DOHH2 (cell line): Measurements from ENCODE around the gene HSPB8.

Experiments
- EZH2phosphoT487 ChIP-seq: fragments of 200-600 bp; sonication (generic); IDR thresholded peaks from 2 replicates; pipeline ENCODE4 v1.6.1; 2017; ENCODE audit warnings: borderline replicate concordance, mild to moderate bottlenecking, antibody characterized with exemption, low read length, moderate library complexity, mixed read lengths
- TF ChIP-seq, protein P1 (sequence below): fragments of 200-600 bp; sonication (generic); IDR thresholded peaks from one replicate; pipeline ENCODE4 v1.5.1; 2014; ENCODE audit warnings: antibody characterized with exemption, mild to moderate bottlenecking, low read depth, low read length; ENCODE audit not compliant: poor library complexity, severe bottlenecking

DNA sequence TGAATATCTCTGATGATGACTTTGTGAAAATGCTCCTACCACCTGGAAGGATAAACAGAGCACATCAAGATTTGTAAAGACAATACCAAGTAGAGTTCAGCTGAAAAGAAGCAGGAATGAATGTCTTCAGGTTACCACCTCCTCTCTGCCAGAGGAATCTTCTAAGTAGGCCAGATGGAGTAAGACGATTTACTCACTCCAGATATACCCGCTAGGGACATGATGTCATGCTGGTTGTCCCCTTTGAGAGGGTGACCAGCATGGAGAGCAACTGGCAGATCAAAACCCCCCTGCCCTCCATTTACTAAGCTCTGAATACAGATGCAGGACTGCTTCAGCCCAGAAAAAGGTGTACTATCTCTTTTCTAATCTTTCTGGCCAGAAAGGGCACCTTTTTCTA lies 39.3 kb upstream of the HSPB8 start:
- TF ChIP-seq, protein P1, sequence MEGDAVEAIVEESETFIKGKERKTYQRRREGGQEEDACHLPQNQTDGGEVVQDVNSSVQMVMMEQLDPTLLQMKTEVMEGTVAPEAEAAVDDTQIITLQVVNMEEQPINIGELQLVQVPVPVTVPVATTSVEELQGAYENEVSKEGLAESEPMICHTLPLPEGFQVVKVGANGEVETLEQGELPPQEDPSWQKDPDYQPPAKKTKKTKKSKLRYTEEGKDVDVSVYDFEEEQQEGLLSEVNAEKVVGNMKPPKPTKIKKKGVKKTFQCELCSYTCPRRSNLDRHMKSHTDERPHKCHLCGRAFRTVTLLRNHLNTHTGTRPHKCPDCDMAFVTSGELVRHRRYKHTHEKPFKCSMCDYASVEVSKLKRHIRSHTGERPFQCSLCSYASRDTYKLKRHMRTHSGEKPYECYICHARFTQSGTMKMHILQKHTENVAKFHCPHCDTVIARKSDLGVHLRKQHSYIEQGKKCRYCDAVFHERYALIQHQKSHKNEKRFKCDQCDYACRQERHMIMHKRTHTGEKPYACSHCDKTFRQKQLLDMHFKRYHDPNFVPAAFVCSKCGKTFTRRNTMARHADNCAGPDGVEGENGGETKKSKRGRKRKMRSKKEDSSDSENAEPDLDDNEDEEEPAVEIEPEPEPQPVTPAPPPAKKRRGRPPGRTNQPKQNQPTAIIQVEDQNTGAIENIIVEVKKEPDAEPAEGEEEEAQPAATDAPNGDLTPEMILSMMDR = no peak
- no peak for TF ChIP-seq EZH2phosphoT487
